WTC11 (cell line): ENCODE results near the gene UBL4B. TPM values are rescaled to one million over a fixed set of nuclear protein-coding genes. Genes with fewer than 3 reads are reported as not detected.

Experiments used
- ATAC-seq: fragments of 200-7000 bp; cut with Tn5 transposase; 2 replicates; pipeline ENCODE4 v1.10.0; 2021; ENCODE audit warnings: mild to moderate bottlenecking, moderate library complexity
- CTCF ChIA-PET: fragments of 300-600 bp; sonication (Branson Sonifier 250); formaldehyde crosslinking; loops from one replicate; lab custom pipeline; 2021; ENCODE audit warnings: antibody characterized with exemption; lab: Charles Lee
- POLR2A ChIA-PET: fragments of 350-600 bp; sonication (Branson Sonifier 250); formaldehyde crosslinking; loops from one replicate; lab custom pipeline; 2021; ENCODE audit warnings: antibody characterized with exemption; lab: Charles Lee
- DNase-seq: peaks from one replicate; pipeline ENCODE4 v3.0.0; 2021; ENCODE audit warnings: low spot score
- H3K27ac Mint-ChIP-seq: 2 replicates; pipeline ENCODE4 v1.8.0; 2021; ENCODE audit warnings: mixed read lengths
- H3K27me3 Mint-ChIP-seq: 2 replicates; pipeline ENCODE4 v1.8.0; 2021; ENCODE audit warnings: low read depth, mild to moderate bottlenecking, moderate library complexity, mixed read lengths
- H3K36me3 Mint-ChIP-seq: 2 replicates; pipeline ENCODE4 v1.8.0; 2021; ENCODE audit warnings: mixed read lengths
- H3K4me1 Mint-ChIP-seq: 2 replicates; pipeline ENCODE4 v1.8.0; 2022; ENCODE audit warnings: mixed read lengths
- H3K4me3 Mint-ChIP-seq: 2 replicates; pipeline ENCODE4 v1.8.0; 2021; ENCODE audit warnings: mild to moderate bottlenecking, moderate library complexity, mixed read lengths
- H3K9me3 Mint-ChIP-seq: 2 replicates; pipeline ENCODE4 v1.8.0; 2021; ENCODE audit warnings: mixed read lengths
- AFF4 ChIP-seq: sonication (generic); formaldehyde crosslinking; IDR thresholded peaks from 2 replicates; pipeline ENCODE4 v1.8.1; 2023; ENCODE audit warnings: mild to moderate bottlenecking, missing genetic modification reagents, borderline replicate concordance
- CDX4 ChIP-seq: fragments of 250-450 bp; sonication (Bioruptor Pico); IDR thresholded peaks from 2 replicates; pipeline ENCODE4 v1.9.0; 2021; ENCODE audit warnings: moderate library complexity, mild to moderate bottlenecking, inconsistent platforms, borderline replicate concordance
- FOXP1 ChIP-seq: sonication (generic); formaldehyde crosslinking; IDR thresholded peaks from 2 replicates; pipeline ENCODE4 v1.8.0; 2022; ENCODE audit warnings: missing genetic modification reagents, mild to moderate bottlenecking, moderate library complexity, borderline replicate concordance
- GABPB1 ChIP-seq: sonication (generic); formaldehyde crosslinking; IDR thresholded peaks from 2 replicates; pipeline ENCODE4 v1.8.1; 2023; ENCODE audit warnings: mild to moderate bottlenecking, missing genetic modification reagents
- KAT7 ChIP-seq: sonication (generic); formaldehyde crosslinking; IDR thresholded peaks from 2 replicates; pipeline ENCODE4 v1.8.1; 2023; ENCODE audit warnings: missing genetic modification reagents, mild to moderate bottlenecking, borderline replicate concordance
- MYBL2 ChIP-seq: sonication (generic); formaldehyde crosslinking; IDR thresholded peaks from 2 replicates; pipeline ENCODE4 v1.8.1; 2023; ENCODE audit warnings: mild to moderate bottlenecking, moderate library complexity, missing genetic modification reagents
- TEAD1 ChIP-seq: sonication (generic); formaldehyde crosslinking; IDR thresholded peaks from 2 replicates; pipeline ENCODE4 v1.8.0; 2022; ENCODE audit warnings: mild to moderate bottlenecking, missing genetic modification reagents
- USF1 ChIP-seq: sonication (generic); formaldehyde crosslinking; IDR thresholded peaks from 2 replicates; pipeline ENCODE4 v1.8.0; 2022; ENCODE audit warnings: mild to moderate bottlenecking, missing genetic modification reagents
- ZNF232 ChIP-seq: sonication (generic); formaldehyde crosslinking; IDR thresholded peaks from 2 replicates; pipeline ENCODE4 v1.8.0; 2022; ENCODE audit warnings: mild to moderate bottlenecking, missing genetic modification reagents
- ZNF263 ChIP-seq: sonication (generic); formaldehyde crosslinking; IDR thresholded peaks from 2 replicates; pipeline ENCODE4 v1.8.1; 2022; ENCODE audit warnings: low read depth, mild to moderate bottlenecking, moderate library complexity, missing genetic modification reagents
- ZNF512 ChIP-seq: sonication (generic); formaldehyde crosslinking; IDR thresholded peaks from 2 replicates; pipeline ENCODE4 v1.8.1; 2022; ENCODE audit warnings: missing genetic modification reagents, borderline replicate concordance
- ZNF532 ChIP-seq: fragments of 250-450 bp; sonication (Bioruptor Pico); IDR thresholded peaks from 2 replicates; pipeline ENCODE4 v1.9.0; 2021; ENCODE audit warnings: mild to moderate bottlenecking, borderline replicate concordance
- ZNF671 ChIP-seq: fragments of 250-450 bp; sonication (Bioruptor Pico); IDR thresholded peaks from 2 replicates; pipeline ENCODE4 v1.8.0; 2021; ENCODE audit warnings: mild to moderate bottlenecking
- total RNA-seq: library from RNA; stranded (reverse); gene quantifications from 3 replicates; pipeline ENCODE4 v1.2.3, GENCODE V29; 2021

UBL4B gene
- total RNA-seq, 1 experiment from 2014 or later: 0.11 TPM

- no peak for TF ChIP-seq ZNF512
Observed at GRCh38 chr1:110089561-110090275, 22.5 kb upstream of the UBL4B start (continued).

- Mint-ChIP-seq H3K27me3 (peaks cover 21% of the 10 kb centered on the region), H3K9me3 (no peaks in the 10 kb centered on the region), H3K27ac (no peak overlapping the region), H3K4me3 (no peak overlapping the region), H3K4me1 (peaks cover 11% of the 10 kb centered on the region), H3K36me3 (no peaks in the 10 kb centered on the region)
- DNase-seq (no peak), ATAC-seq (no peak)
- ChIA-PET CTCF (interaction anchor here (0.7 to 6.4 kb wide), 11 partner anchors 10 to 221 kb away, joined by 3 to 291 read pairs (median 6); partner anchors contain the start of genes AHCYL1, ALX3 and UBL4B), POLR2A (interaction anchor here (1.2 kb wide), 1 partner anchor 15 kb away, joined by 3 read pairs; no protein-coding TSS in a partner anchor)
- TF ChIP-seq KAT7: no peak
- TF ChIP-seq AFF4 (CRISPR knock-in tag): no peak
- no peak for TF ChIP-seq CDX4
- TF ChIP-seq MYBL2 (CRISPR knock-in tag): no peak
- no peak for TF ChIP-seq TEAD1
- TF ChIP-seq ZNF671 (CRISPR knock-in tag): no peak
- TF ChIP-seq USF1: no peak
- TF ChIP-seq ZNF232 (CRISPR knock-in tag): no peak
- TF ChIP-seq ZNF532 (CRISPR knock-in tag): no peak
- no peak for TF ChIP-seq FOXP1 (CRISPR knock-in tag)
- TF ChIP-seq GABPB1 (CRISPR knock-in tag): no peak
- TF ChIP-seq ZNF263 (CRISPR knock-in tag): no peak
Observed at GRCh38 chr1:110091381-110091780, 20.9 kb upstream of the UBL4B start.
